Measurements from ENCODE around the gene RELL2. TPM values are rescaled to one million over a fixed set of nuclear protein-coding genes. Genes with fewer than 3 reads are reported as not detected.

RELL2 gene
- total RNA-seq, 1 donor from 2014 or later: 16.8 TPM

DNA sequence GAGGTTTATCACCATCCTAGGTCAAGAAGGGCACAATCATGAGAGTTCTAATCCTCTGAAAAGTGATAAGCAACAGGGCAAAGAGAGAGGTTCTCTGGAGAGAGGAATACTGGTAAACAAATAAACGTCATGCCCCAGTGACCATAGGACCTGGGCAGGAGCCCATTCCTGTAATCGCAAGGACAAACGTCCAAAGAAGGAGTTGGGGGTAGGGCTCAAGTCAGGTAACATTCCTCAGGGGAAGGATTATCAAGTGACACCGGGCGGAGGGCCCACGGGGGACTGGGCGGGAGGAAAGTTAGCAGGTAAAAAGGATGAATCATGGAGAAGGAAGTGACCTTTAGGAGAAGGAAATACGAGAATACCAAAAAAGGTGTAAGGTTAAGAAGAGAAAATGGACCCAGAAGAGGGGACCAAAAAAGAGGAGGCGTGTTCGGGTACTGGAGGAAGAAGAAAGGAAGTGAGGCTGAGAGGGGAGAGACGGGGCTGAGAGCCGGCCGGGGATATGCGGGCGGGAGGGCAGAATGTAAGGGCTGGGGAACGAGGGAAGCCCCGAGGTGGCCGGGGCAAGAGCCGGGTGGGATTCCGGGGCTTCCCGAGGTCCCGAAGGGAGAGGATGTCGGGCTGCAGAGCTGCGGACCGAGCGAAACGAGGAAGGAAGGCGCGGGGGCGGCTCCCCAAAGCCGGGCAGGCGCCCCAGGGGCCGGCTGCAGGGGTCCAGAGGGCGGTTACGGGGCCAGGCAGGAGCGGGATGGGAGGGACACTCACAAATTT is 18.6 kb upstream of the RELL2 start:
- Mint-ChIP-seq H3K36me3 (ENCODE audit: low read depth) (peaks cover 26% of the 10 kb centered on the region), H3K27me3 (no peaks in the 10 kb centered on the region), H3K4me3 (peak overlapping the region; percentile 93), H3K9me3 (no peaks in the 10 kb centered on the region), H3K27ac (peak overlapping the region; percentile 92), H3K4me1 (peaks cover 66% of the 10 kb centered on the region)
- peak; percentile 25 for ATAC-seq (ENCODE audit: low read depth)
- POLR2A ChIA-PET: interaction anchor here (0.6 to 6.9 kb wide), 18 partner anchors 10 to 494 kb away, joined by 3 to 99 read pairs (median 5); partner anchors contain the start of genes DELE1, FCHSD1, HDAC3 and RELL2
- CTCF ChIA-PET: interaction anchor here (0.7 to 12.8 kb wide), 12 partner anchors 11 to 261 kb away, joined by 3 to 315 read pairs (median 14); partner anchors contain the start of genes HDAC3 and RELL2
- DNase-seq: no peak
- intact Hi-C loops (cut with micrococcal nuclease): loop anchor here (2.0 to 5.0 kb wide), 3 partner anchors 53 to 297 kb away; partner anchors contain the start of gene TAF7
- TF ChIP-seq, protein P1, sequence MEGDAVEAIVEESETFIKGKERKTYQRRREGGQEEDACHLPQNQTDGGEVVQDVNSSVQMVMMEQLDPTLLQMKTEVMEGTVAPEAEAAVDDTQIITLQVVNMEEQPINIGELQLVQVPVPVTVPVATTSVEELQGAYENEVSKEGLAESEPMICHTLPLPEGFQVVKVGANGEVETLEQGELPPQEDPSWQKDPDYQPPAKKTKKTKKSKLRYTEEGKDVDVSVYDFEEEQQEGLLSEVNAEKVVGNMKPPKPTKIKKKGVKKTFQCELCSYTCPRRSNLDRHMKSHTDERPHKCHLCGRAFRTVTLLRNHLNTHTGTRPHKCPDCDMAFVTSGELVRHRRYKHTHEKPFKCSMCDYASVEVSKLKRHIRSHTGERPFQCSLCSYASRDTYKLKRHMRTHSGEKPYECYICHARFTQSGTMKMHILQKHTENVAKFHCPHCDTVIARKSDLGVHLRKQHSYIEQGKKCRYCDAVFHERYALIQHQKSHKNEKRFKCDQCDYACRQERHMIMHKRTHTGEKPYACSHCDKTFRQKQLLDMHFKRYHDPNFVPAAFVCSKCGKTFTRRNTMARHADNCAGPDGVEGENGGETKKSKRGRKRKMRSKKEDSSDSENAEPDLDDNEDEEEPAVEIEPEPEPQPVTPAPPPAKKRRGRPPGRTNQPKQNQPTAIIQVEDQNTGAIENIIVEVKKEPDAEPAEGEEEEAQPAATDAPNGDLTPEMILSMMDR (IDR thresholded peaks at IDR 0.05): no peak

DNA sequence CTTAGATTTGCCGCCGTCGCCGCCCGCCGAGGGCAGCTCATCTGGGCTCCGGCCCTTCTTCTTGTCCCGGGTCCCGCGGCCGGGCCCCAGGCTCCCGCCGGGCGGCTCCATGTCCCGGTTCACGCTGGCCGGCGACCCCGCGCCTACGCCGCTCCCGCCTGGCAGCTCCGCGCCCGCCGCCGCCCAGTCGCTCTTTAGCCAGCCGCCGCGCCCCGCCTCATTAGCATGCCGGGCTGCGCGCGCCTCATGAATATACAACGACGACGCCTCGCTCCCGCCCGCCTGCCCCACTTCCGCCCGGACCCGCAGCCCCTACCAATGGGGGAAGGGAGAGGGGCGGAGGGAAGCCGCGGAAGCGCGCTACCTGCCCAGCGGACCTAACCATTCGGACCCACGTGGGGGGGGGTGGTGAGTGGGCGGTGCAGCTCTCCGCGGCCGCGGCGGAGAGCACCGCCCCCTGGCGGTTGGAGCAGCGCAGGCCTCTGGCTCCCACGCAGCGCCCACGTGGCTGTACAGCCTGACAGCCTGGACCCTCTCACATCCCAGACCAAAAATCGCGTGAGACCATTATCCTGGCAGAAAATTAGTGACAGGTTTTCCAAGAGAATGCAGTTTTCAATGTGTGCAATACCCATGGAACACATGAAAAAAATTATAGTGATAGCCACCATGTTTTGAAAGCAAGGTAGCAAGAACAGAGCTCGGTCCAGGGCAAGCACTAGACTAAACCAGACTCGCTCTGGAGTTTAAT is 17.8 kb upstream of the RELL2 start, which contains the start of gene DIAPH1:
TSS of gene DIAPH1 (minus strand) at position 197 of the 751 bp plus-strand sequence. CDS start at position 111, 86 bp downstream.
- peak within 1 kb of the TSS; percentile 92 for H3K27ac Mint-ChIP-seq
- no peaks in the 10 kb centered on the region for H3K9me3 Mint-ChIP-seq
- POLR2A ChIA-PET: interaction anchor here (0.6 to 6.9 kb wide), 15 partner anchors 11 to 351 kb away, joined by 3 to 99 read pairs (median 5); partner anchors contain the start of genes DELE1, FCHSD1, HDAC3 and RELL2
- H3K4me1 Mint-ChIP-seq: peaks cover 66% of the 10 kb centered on the region
- intact Hi-C loops (cut with micrococcal nuclease): loop anchor here (1.0 to 5.0 kb wide), 7 partner anchors 14 to 298 kb away; partner anchors contain the start of genes FCHSD1, HDAC3, RELL2 and TAF7
- H3K4me3 Mint-ChIP-seq: peak within 1 kb of the TSS; percentile 93
- TF ChIP-seq, protein P1 (IDR thresholded peaks at IDR 0.05): peak; percentile 69
- peaks cover 31% of the 10 kb centered on the region for H3K36me3 Mint-ChIP-seq (ENCODE audit: low read depth)
- no peaks in the 10 kb centered on the region for H3K27me3 Mint-ChIP-seq
- CTCF ChIA-PET: interaction anchor here (0.7 to 12.8 kb wide), 17 partner anchors 11 to 260 kb away, joined by 3 to 315 read pairs (median 5); partner anchors contain the start of genes FCHSD1, HDAC3 and RELL2
- DNase-seq (peak; percentile 95), ATAC-seq (ENCODE audit: low read depth) (peak; percentile 89)

DNA sequence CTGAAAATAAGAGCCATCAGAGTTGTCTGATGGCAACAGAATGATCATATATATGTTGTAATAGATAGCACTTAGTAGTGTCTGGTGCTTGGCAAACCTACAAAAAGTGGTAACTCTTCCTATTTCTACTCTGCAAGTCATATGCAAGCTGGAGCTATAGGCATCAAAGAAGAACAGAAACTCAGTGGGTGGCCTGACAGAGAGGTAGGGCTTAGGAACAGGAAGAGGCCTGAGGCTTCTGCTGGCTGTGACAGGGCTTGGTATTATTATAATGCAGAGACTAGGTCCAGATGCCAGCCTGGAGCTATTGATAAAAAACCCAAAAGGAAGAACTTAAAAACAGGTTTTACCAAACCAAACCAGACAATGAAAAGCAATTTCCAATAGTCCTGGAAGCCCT is 13.6 kb upstream of the RELL2 start:
- Mint-ChIP-seq H3K4me1 (peaks cover 30% of the 10 kb centered on the region), H3K27ac (peak overlapping the region; percentile 71), H3K4me3 (peak overlapping the region; percentile 2), H3K27me3 (no peaks in the 10 kb centered on the region), H3K9me3 (no peaks in the 10 kb centered on the region), H3K36me3 (ENCODE audit: low read depth) (peaks cover 64% of the 10 kb centered on the region)
- intact Hi-C loops (cut with micrococcal nuclease): loop anchor here (1.0 kb wide), 1 partner anchor 31 kb away; no protein-coding TSS in a partner anchor
- DNase-seq (no peak), ATAC-seq (ENCODE audit: low read depth) (peak; percentile 42)
- CTCF ChIA-PET: interaction anchor here (0.9 to 12.8 kb wide), 3 partner anchors 11 to 31 kb away, joined by 3 to 315 read pairs (median 8); partner anchors contain the start of genes HDAC3 and RELL2
- TF ChIP-seq, protein P1 (IDR thresholded peaks at IDR 0.05): no peak
- POLR2A ChIA-PET: interaction anchor here (0.7 to 3.9 kb wide), 4 partner anchors 12 to 31 kb away, joined by 3 to 57 read pairs (median 8); partner anchors contain the start of genes FCHSD1, HDAC3 and RELL2

DNA sequence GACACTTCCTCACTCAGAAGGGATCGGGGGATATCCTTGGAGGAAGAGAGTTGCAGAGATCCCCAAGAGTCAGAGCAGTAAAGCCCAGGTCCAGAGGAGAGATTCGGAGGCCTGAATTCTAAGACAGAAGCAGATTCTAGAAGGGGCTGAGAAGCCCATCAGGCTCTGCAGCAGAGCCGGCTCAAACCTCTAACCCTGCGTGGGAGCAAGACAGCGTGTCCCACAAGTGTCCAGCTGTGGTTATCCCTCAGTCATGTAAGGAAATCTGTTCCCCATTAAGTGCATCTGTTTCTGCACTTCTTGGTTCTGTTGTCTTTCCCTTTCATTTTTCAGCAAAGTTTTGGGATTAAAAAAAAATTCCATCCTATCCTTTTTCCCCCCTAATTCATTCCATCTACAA is 13.2 kb upstream of the RELL2 start:
- Mint-ChIP-seq H3K27ac (peak overlapping the region; percentile 71), H3K4me1 (peaks cover 29% of the 10 kb centered on the region), H3K36me3 (ENCODE audit: low read depth) (peaks cover 65% of the 10 kb centered on the region), H3K27me3 (no peaks in the 10 kb centered on the region), H3K9me3 (no peaks in the 10 kb centered on the region), H3K4me3 (peak overlapping the region; percentile 2)
- POLR2A ChIA-PET: interaction anchor here (0.7 to 3.9 kb wide), 5 partner anchors 12 to 303 kb away, joined by 3 to 57 read pairs (median 7); partner anchors contain the start of genes FCHSD1, HDAC3, RELL2 and TAF7
- CTCF ChIA-PET: interaction anchor here (0.9 to 12.8 kb wide), 3 partner anchors 10 to 32 kb away, joined by 3 to 315 read pairs (median 8); partner anchors contain the start of genes HDAC3 and RELL2
- TF ChIP-seq, protein P1 (IDR thresholded peaks at IDR 0.05): no peak
- DNase-seq (no peak), ATAC-seq (ENCODE audit: low read depth) (no peak)
- intact Hi-C loops (cut with micrococcal nuclease): loop anchor here (1.0 kb wide), 1 partner anchor 31 kb away; no protein-coding TSS in a partner anchor
